OCI-LY3 (cell line): ENCODE results near the gene GPR146.

Experiments used
- CTCF ChIP-seq: fragments of 200-600, 300-600 bp; sonication (generic); IDR thresholded peaks from 2 replicates; pipeline ENCODE4 v1.5.1; 2014; ENCODE audit warnings: antibody characterized with exemption, low read length, low read depth
- EZH2phosphoT487 ChIP-seq: fragments of 200-600 bp; shearing (Covaris generic); IDR thresholded peaks from 2 replicates; pipeline ENCODE4 v1.6.1; 2018; ENCODE audit warnings: antibody characterized with exemption, mixed run types, low read depth

DNA sequence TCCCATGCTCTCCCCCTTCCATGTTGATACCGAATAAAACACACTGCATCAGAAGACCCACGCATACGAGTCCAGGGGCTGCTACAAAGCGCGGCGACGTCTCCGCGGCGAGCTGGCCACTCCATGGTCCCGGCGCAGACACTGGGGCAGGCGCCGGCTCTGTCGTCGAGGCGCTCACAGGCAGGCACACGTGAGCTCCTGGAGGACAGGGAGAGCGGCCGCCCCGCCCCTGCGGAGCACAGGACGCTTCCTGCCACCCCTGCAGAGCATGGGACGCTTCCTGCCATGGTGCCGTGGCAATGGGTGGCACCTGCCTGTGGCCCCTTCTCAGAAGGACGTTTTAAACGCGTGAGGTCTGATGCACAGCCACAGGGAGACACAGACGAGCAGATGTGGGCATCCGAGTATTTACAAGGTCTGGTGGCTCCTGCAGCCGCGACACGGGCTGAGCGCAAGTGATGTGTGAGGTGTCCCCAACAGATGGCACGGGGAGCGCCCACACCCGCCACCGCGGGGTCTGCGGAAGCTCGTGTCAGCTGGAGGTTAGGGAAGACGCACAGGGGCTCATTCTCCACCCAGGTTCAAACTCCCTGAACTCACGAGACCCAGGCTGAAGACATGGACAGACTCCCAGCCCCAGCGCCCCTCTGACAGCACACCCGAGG is 21.4 kb upstream of the GPR146 start:
- no peak for TF ChIP-seq CTCF
- TF ChIP-seq EZH2phosphoT487, result no peak
